Neuronal stem cell (in vitro differentiated cells): ENCODE data around the gene ARID5A.

Experiments used
- DNase-seq: peaks from one replicate; pipeline ENCODE4 v3.0.0-alpha.2; 2013; ENCODE audit warnings: low spot score
- H2AFZ ChIP-seq: one replicate; pipeline ENCODE4 v1.6.1; 2013; ENCODE audit warnings: mild to moderate bottlenecking, low read length, inconsistent platforms
- H2AK5ac ChIP-seq: 2 replicates; pipeline ENCODE4 v1.6.1; 2013; ENCODE audit warnings: low read depth, mild to moderate bottlenecking, inconsistent platforms, low read length, moderate library complexity, mixed read lengths
- H2BK120ac ChIP-seq: 2 replicates; pipeline ENCODE4 v1.6.1; 2013; ENCODE audit warnings: low read depth, mild to moderate bottlenecking, inconsistent platforms, low read length, moderate library complexity, mixed read lengths
- H2BK12ac ChIP-seq: one replicate; pipeline ENCODE4 v1.6.1; 2013; ENCODE audit warnings: low read length, inconsistent platforms
- H2BK15ac ChIP-seq: 2 replicates; pipeline ENCODE4 v1.6.1; 2013; ENCODE audit warnings: mild to moderate bottlenecking, low read length, inconsistent platforms, mixed read lengths
- H2BK5ac ChIP-seq: one replicate; pipeline ENCODE4 v1.6.1; 2013; ENCODE audit warnings: inconsistent platforms, mild to moderate bottlenecking, low read length, moderate library complexity
- H3K14ac ChIP-seq: one replicate; pipeline ENCODE4 v1.6.1; 2013; ENCODE audit warnings: low read length, inconsistent platforms
- H3K18ac ChIP-seq: 2 replicates; pipeline ENCODE4 v1.6.1; 2013; ENCODE audit warnings: low read length, inconsistent platforms
- H3K23ac ChIP-seq: 2 replicates; pipeline ENCODE4 v1.6.1; 2013; ENCODE audit warnings: low read depth, mild to moderate bottlenecking, mixed read lengths, low read length, inconsistent platforms; ENCODE audit not compliant: poor library complexity
- H3K27ac ChIP-seq: replicated peaks from 3 replicates; pipeline ENCODE4 v1.5.1; 2013; ENCODE audit warnings: low read length, inconsistent platforms
- H3K27me3 ChIP-seq, 3 experiments: 2 replicates each; pipeline ENCODE4 v1.6.1; 2013; ENCODE audit warnings: low read length in 3 of 3, mild to moderate bottlenecking in 2 of 3, inconsistent platforms in 1 of 3, low read depth in 1 of 3, mixed read lengths in 1 of 3, moderate library complexity in 1 of 3; ENCODE audit not compliant: control insufficient read depth in 3 of 3, insufficient read depth in 3 of 3
- H3K36me3 ChIP-seq, 2 donors: replicated peaks in 1 of 2; 2 replicates each; pipeline ENCODE4 v1.6.1; 2013; ENCODE audit warnings: low read length in 2 of 2; ENCODE audit not compliant: control insufficient read depth in 2 of 2, insufficient read depth in 2 of 2
- H3K4ac ChIP-seq: 2 replicates; pipeline ENCODE4 v1.6.1; 2013; ENCODE audit warnings: inconsistent platforms, mild to moderate bottlenecking, low read length, moderate library complexity
- H3K4me1 ChIP-seq, 2 donors: 1 replicate in 1 of 2; 2 replicates in 1 of 2; pipeline ENCODE4 v1.6.1; 2013; ENCODE audit warnings: low read length in 2 of 2, low read depth in 1 of 2; ENCODE audit not compliant: control insufficient read depth in 2 of 2, insufficient read depth in 1 of 2
- H3K4me2 ChIP-seq: one replicate; pipeline ENCODE4 v1.6.1; 2013; ENCODE audit warnings: mild to moderate bottlenecking, low read length, inconsistent platforms; ENCODE audit not compliant: insufficient read depth, poor library complexity, severe bottlenecking
- H3K4me3 ChIP-seq, 2 donors: 2 replicates each; pipeline ENCODE4 v1.5.1; 2013; ENCODE audit warnings: low read length in 2 of 2, mild to moderate bottlenecking in 2 of 2, inconsistent platforms in 1 of 2, moderate library complexity in 1 of 2
- H3K79me1 ChIP-seq: one replicate; pipeline ENCODE4 v1.6.1; 2013; ENCODE audit warnings: low read depth, mild to moderate bottlenecking, inconsistent platforms, low read length, moderate library complexity
- H3K9ac ChIP-seq: one replicate; pipeline ENCODE4 v1.6.1; 2013; ENCODE audit warnings: mild to moderate bottlenecking, low read depth, low read length, inconsistent platforms; ENCODE audit not compliant: poor library complexity
- H3K9me3 ChIP-seq, 2 donors: replicated peaks in 1 of 2; 2 replicates each; pipeline versions ENCODE3 to v1.6.1; 2013; ENCODE audit warnings: low read length in 2 of 2, mild to moderate bottlenecking in 2 of 2, inconsistent platforms in 1 of 2, low read depth in 1 of 2, mixed read lengths in 1 of 2, moderate library complexity in 1 of 2; ENCODE audit not compliant: control insufficient read depth in 2 of 2, insufficient read depth in 1 of 2
- H4K8ac ChIP-seq: one replicate; pipeline ENCODE4 v1.6.1; 2013; ENCODE audit warnings: low read depth, mild to moderate bottlenecking, inconsistent platforms, low read length, moderate library complexity
- H4K91ac ChIP-seq: one replicate; pipeline ENCODE4 v1.6.1; 2013; ENCODE audit warnings: low read length, low read depth, mild to moderate bottlenecking, inconsistent platforms; ENCODE audit not compliant: poor library complexity
- WGBS, 2 donors: extraction: QIAGEN DNeasy Blood & Tissue Kit; methylation state at CpG; one replicate each; pipeline ENCODE4 v1.1.7; 2013; ENCODE audit warnings: missing lambda C conversion rate in 2 of 2, mixed read lengths in 1 of 2; ENCODE audit not compliant: insufficient read length in 2 of 2, insufficient replicate concordance in 1 of 2; ENCODE audit errors: extremely low coverage in 2 of 2; 5-methylcytosine and 5-hydroxymethylcytosine counted together

Gene ARID5A

GRCh38 chr2:96550787-96551604 is 14.4 kb downstream of the ARID5A start:
- peaks cover 0 to 4% of the 10 kb centered on the region in 2 donors for H3K4me1 ChIP-seq
- H3K27me3 ChIP-seq = peaks cover 0 to 5% (median 0%) of the 10 kb centered on the region in 3 experiments
- no peak overlapping the region for H3K4me2 ChIP-seq
- no peak overlapping the region for H3K4me3 ChIP-seq
- H3K23ac ChIP-seq = peak overlapping the region; percentile 73
- no peak overlapping the region for H2AFZ ChIP-seq
- no peak overlapping the region for H2BK12ac ChIP-seq
- no peak overlapping the region for H3K4ac ChIP-seq
- H4K91ac ChIP-seq = no peak overlapping the region
- H3K14ac ChIP-seq = no peak overlapping the region
- no peak overlapping the region for H4K8ac ChIP-seq
- H2BK5ac ChIP-seq = peak overlapping the region; percentile 53
- peak overlapping the region; percentile 71 for H3K18ac ChIP-seq
- peaks cover 5 to 6% of the 10 kb centered on the region in 2 donors for H3K9me3 ChIP-seq
- H2AK5ac ChIP-seq = no peak overlapping the region
- H3K36me3 ChIP-seq = peaks cover 1 to 14% of the 10 kb centered on the region in 2 donors
- no CpG with 5 or more reads among the region's 14 CpGs for WGBS, 2 donors
- DNase-seq = no peak
- H3K79me1 ChIP-seq = no peaks in the 10 kb centered on the region
- no peak overlapping the region for H2BK15ac ChIP-seq
- no peak overlapping the region for H2BK120ac ChIP-seq
- no peak overlapping the region for H3K27ac ChIP-seq
- peak overlapping the region; percentile 4 for H3K9ac ChIP-seq

- Histone ChIP-seq H3K36me3 (peaks cover 0 to 14% of the 10 kb centered on the region in 2 donors), H2AFZ (no peak overlapping the region), H4K8ac (no peak overlapping the region), H2BK120ac (no peak overlapping the region), H4K91ac (no peak overlapping the region), H2BK15ac (no peak overlapping the region), H3K27ac (no peak overlapping the region), H3K4me1 (peaks cover 0 to 4% of the 10 kb centered on the region in 2 donors), H3K9me3 (no peaks in the 10 kb centered on the region), H3K27me3 (peaks cover 0 to 5% (median 0%) of the 10 kb centered on the region in 3 experiments), H2BK12ac (no peak overlapping the region), H3K4ac (no peak overlapping the region), H3K18ac (no peak overlapping the region), H3K23ac (no peak overlapping the region), H3K79me1 (no peaks in the 10 kb centered on the region), H3K14ac (no peak overlapping the region), H2AK5ac (no peak overlapping the region), H3K4me2 (no peak overlapping the region), H3K4me3 (no peak overlapping the region), H2BK5ac (no peak overlapping the region), H3K9ac (no peak overlapping the region)
- DNase-seq = no peak
- no CpG with 5 or more reads among the region's 25 CpGs for WGBS, 2 donors
These were observed 15.2 kb downstream of the ARID5A start for GRCh38 chr2:96551605-96552314.

GRCh38 chr2:96552315-96553175 is 16.0 kb downstream of the ARID5A start:
- Histone ChIP-seq H3K4me2 (no peak overlapping the region), H3K14ac (no peak overlapping the region), H2BK5ac (no peak overlapping the region), H3K23ac (no peak overlapping the region), H3K4me3 (no peak overlapping the region), H2AK5ac (no peak overlapping the region), H3K9me3 (no peaks in the 10 kb centered on the region), H3K4ac (no peak overlapping the region), H2BK120ac (no peak overlapping the region), H3K36me3 (peaks cover 0 to 11% of the 10 kb centered on the region in 2 donors), H3K4me1 (peaks cover 0 to under 1% of the 10 kb centered on the region in 2 donors), H2BK12ac (no peak overlapping the region), H2AFZ (no peak overlapping the region), H4K91ac (no peak overlapping the region), H3K18ac (peak overlapping the region; percentile 17), H3K9ac (no peak overlapping the region), H2BK15ac (no peak overlapping the region), H3K27ac (no peak overlapping the region), H3K79me1 (no peaks in the 10 kb centered on the region), H4K8ac (peak overlapping the region; percentile 65), H3K27me3 (peaks cover 0 to 5% (median 0%) of the 10 kb centered on the region in 3 experiments)
- no peak for DNase-seq
- WGBS, 2 donors = no CpG with 5 or more reads among the region's 18 CpGs
